HS-27A (cell line): ENCODE measurements around the gene CACNA2D3.

Experiments used
- DNase-seq: peaks from one replicate; pipeline ENCODE4 v3.0.0-alpha.2; 2012; ENCODE audit warnings: low read depth, missing footprints

The CACNA2D3 gene

DNA sequence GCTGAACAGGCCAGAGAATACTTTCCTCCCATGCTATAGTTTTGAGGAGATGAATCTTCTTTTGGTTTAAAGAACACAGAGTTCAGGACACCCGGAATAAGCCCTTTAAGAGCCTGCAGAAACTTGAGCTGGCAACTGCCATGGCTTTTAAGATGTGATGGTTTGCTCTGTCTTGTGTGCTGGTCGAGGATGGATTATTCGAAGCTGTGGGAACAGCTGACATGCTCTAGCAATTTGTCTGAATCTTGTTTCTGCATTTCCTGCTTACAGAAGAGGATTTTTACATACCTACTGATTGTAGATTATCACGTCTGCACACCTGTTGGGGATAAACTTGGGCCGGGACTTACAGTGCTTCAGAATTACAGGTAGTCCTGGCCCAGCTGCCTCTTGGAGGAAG is 408.6 kb downstream of the CACNA2D3 start:
- no peak for DNase-seq

DNA sequence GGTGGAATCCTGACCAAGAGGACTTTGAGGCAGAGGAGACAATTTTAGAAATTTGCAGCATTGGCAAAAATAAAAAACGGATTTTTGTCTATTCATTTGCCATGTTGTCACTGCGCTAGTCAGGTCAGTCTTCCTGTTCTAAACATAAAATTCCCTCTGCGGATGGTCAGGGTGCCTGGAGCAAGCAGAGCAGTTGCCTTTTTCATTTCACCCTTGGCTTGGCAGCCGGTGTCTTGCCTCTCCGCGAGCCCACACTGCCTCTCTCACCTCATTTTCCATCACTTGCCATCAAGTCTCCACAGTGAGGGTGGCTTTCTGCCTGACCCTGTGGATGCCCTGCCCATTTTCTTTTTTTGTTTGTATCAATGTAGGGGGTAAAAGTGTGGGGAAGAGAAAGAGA is 409.4 kb downstream of the CACNA2D3 start:
- DNase-seq, result no peak

DNA sequence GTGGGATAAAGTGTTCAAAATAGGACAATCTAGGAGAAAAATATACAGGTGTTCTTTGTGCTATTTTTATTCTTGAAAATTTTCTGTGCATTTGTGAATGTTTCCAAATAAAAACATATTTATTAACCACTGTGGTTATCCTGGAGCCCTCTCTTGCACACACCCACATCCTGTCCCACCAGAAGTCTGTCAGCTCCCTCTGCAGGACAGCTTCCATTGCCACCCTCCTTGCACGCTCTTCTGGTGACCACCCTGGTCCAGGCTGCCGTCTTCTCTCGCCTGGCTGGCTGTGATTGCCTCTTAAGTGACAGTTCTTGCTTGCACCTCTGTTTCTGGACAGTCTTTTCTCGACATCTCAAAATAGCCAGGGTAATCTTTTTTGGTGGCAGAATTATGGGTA is 411.5 kb downstream of the CACNA2D3 start:
- DNase-seq, result no peak

DNA sequence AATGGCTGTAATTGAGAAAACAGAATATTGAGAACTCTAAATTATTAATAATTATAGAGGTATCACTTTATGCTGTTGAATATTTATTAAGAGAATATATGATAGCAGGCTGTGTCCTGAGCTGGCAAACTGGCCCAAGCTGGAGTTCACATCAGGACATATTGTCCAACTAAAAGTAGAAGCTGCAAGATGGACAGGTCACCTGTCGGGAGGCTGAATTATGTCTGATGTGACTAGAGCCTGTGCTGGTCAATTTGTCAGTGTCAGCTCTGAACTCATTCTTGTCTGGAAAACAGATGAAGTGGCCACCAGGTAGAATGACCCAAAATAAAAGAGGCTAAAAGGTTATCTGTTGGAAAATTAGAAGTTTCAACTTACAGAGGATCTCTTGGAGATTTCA is 413.3 kb downstream of the CACNA2D3 start:
- no peak for DNase-seq

DNA sequence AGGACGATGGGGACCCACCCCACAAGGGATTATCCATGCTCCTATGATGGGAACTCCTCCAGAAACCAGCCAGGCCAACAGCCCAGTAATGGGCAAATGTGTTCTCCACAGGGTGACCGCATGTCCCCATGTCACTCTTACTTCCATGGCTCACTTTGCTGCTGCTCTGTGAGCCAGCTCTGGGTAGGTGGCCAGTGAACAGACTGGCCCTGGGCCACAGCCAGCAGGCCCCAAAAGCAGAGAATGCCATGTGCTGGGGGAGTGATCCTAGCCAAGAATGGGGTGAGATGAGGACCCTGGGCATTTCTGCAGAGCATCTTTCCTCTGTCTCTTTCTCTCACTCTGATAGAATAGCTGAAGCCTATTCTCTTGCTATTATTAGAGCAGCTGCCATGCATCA is 414.1 kb downstream of the CACNA2D3 start:
- DNase-seq, result no peak

DNA sequence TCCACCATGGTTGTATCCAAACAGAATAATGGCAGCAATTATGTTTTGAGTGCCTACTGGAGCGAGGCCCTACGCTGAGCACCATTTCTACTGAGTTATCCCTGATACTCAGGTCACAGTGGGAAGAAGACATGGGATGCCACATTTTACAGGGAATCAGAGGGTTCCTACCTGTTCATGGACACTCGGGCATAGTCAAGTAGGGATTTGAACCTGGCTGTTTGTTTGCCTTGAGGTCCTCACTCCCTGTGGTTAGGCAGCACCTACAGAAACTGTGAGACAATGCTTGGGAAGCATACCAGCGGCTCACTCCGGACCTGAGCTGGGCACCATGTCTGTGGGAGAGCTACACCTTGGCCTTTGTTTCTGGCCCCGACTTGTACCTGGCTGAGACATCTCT is 415.2 kb downstream of the CACNA2D3 start:
- no peak for DNase-seq

DNA sequence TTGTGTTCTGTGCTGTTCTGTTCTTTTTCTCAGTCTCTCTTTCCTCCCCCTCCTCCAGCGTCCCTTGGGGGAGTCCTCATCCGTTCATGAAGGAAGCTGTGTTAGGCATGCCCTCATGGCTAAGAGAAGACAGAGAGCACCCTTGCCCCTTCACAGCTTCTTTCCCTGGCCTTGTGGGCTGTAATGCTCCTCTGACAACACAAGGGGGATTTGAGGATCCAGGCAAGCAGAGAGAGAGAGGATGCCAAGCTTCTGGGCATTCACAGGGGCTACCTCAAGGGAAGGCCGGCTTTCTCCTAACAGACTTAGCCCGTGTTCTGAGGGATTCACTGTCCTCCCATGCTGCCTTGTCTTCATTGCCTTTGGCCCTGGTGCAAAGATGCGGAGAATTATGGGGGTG is 416.0 kb downstream of the CACNA2D3 start:
- DNase-seq, result no peak

DNA sequence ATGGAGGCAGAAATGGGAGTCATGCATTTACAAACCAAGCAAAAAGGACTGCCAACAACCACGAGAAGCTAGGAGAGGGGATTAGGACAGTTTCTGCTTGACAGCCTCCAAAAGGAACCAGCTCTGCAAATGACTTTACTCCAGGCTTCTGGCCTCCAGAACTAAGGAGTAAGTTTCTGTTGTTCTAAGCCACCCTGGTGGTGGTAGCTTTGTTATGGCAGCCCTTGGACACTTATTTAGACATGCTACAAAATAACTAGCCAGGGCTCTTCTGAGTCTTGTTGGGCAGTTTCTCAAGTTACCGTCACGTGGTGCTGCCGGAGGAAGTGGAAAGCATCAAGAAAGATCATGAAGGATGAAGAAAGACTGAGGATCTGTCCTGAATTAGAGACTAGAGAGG is 419.0 kb downstream of the CACNA2D3 start:
- DNase-seq, result no peak

DNA sequence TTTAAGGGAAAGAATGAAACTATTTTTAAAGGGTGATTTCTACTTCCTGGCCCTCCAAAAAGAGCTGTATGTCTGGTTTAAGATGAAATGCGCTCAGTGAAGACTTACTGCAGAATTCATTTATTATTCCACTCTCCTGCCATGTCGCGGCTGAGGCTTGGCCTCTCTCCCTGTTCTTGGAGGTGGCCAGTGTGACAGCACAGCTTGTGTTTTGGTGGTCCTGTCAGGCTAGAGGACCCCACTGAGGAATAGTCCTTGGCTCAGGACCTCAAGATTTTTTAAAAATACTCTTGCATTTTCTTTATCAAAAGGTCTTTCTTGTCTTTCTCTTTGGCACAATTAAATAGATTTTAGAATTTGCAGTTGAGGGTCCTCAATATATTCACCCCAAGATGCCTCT is 421.1 kb downstream of the CACNA2D3 start:
- no peak for DNase-seq

DNA sequence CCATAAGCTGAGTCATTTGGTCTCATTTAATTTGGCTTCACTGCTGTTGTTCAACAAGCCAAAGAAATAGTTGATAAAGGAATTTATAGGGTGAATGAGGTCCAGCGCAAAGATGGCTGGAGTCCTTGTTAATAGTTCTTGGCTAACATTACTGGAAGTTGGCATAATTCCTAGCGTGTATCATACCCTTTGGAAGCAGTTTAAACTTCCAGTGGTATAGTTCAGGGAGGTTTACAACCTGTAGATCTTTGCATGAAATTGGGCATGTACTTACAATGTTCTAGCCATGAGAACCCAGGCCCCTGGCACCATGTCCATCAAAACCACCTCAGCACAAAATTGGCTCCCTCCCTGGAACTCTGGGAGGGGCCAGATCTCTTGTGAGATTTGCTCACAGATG is 424.7 kb downstream of the CACNA2D3 start:
- no peak for DNase-seq

DNA sequence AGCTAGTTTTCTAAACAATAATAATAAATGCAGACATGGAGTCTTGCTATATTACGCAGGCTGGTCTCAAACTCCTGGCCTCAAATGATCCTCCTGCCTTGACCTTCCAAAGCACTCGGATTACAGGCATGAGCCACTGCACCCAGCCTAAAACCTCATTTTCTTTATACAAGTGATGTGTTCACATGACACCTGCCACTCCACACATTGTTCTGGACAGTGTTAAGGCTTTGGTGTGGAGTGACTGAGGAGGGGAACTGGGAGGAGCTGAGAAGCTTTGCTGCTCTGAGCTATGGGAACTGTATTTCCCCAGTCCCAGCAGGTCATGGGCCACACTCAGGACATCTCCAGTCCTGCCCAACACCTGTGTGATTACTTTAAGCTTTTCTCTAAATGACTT is 425.5 kb downstream of the CACNA2D3 start:
- DNase-seq, result no peak

DNA sequence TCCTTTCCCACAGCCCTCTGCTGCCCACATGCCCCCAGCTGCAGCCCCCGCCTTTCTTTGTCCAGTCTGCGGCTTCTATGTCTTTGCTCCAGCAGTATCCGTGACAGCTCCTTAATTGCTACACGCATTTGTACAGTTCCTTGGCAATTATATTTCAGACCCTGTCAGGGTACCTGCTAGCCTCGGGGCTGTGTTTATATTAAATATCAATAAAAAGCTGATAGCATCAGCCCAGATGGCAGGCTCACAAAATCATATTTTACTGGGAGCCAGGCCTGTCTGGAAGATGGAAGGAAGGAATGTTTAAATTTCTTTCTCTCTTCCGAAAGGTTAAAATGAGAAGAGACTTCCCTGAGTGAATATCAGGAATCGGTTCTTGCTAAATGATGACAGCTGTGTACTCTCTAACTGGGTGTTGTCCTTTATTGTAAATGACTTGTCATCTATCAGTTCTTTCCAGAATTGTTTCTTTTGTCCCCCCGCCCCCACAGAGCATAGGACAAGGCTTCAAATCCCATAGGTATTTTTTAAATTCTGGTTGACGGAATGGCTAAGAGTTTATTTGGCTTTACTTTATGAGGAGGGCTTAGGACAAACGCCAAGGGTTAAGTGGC is 427.4 kb downstream of the CACNA2D3 start:
- DNase-seq, result no peak

DNA sequence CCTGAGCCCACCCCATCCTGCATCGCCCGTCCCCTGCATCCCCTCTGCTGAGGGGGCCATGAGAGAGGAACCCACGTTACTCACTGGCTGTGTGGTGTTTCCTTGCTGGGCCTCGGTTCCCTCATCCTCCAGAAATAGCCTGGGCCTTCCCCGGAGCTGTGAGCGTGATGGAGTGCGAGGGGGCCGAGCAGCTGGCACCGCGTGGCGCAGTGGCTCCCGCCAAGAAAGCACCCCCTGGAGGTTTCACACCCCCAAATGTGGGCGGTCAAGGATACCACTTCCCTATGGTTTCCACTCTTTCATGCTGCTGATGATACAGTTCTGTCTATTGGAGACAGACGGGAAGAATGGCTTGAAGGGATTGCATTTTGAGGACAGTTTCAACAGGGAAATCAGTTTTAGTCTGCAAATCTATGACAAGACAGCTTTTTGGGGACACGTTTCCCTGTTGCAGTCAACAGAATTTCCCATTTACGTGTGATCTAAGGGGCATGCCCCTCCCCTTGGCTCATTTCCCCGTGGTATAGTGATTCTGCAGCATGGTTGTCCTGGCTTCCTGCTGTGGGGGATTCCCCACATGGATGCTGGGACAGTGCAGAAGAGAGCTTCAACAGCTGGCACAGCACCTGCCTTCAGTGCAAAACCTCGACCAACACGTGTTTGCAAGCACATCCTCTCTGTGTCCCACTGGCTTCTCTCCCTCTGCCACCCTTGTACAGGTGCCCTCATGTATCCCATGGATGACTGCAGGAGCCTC is 428.0 kb downstream of the CACNA2D3 start:
- DNase-seq, result no peak

DNA sequence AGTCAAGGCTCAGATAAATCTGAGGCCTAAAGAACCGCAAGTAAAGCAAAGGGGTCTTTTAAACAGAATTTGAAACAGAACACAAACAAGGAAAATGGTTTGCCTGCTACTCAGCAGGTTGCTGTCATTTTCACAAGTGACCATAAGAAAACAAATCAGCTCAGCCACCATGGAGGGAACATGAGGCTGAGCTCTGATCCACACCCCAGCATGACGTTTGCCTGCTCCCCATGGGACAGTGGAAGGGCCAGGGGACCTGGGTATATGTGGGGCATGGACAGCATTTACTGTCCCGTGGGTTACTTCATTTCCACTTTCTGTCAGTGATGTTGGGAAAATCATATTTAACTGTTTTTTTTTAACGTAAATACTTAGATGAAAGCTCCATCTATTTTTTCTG is 434.3 kb downstream of the CACNA2D3 start:
- DNase-seq, result no peak

DNA sequence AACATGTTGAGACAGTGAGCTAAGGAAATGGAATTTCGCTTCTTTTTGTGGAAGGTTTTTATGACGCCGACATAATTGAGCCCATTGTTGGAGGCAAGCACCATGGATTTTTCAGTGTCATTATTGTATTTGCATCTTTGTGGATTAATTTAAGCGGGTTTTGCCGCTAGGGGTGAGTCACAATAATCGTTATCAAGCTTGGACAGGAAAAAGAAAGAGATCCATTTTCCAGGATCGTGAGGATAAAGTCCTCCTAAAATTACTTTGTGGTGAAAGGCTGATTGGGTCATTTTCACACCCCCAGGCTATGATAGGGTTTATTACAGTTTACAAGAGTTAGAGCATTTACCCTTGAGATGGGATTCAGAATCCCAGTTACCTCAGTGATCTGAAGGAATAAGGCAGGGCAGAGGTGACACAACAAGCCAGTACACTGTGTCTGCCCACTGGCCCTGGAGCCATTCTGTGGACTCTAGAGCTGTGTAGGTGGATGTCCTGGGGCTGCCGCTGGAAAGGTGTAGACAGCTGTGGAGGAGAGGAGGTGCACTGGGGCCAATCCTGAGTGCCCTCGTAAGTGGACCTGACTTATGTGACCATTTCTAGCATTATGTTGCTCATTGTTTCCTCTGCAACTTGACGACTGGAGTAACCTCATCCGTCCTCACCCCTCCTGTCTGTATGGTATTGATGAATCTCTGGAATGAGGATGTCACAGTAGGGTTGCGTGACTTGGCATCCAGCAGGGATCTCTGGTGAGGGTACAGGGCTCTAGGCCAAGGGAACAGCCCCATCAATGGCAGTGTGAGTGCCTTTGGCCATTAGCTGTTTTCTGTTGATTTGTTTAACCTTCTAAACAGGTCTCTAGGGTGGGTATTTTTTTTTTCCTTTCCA is 435.4 kb downstream of the CACNA2D3 start:
- no peak for DNase-seq

DNA sequence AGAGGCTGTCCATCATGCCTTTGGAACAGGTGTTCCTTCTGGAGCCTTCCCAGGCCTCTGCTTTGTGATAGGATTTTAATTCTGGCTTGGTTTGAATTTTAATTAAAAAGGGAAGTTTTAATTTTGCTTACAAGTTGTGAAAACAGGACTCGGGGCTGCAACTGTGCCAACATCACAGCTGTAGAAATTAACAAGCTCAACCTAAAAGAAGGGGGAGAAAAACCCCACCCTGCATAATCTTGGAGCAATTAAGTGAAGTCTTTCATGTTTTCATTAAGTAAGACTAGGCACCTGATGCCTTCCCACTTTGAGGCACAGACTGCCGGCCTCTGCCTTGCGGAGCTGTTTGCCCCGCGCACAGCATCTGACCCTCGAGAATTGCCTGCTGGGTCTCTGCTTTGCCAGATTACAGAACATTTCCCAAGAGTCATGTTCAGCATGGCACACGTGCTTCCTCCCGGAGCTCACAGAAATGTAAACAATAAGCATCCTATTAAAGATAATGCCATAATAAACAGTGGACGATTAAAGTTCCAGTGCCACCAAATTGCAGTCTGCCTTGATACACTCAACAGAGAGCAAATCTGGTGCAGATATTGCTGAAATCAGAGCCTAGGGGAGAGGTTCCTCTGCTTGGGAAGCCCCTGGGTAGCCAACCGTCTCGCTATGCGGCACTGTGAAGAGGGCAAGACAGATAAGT is 441.3 kb downstream of the CACNA2D3 start:
- no peak for DNase-seq

DNA sequence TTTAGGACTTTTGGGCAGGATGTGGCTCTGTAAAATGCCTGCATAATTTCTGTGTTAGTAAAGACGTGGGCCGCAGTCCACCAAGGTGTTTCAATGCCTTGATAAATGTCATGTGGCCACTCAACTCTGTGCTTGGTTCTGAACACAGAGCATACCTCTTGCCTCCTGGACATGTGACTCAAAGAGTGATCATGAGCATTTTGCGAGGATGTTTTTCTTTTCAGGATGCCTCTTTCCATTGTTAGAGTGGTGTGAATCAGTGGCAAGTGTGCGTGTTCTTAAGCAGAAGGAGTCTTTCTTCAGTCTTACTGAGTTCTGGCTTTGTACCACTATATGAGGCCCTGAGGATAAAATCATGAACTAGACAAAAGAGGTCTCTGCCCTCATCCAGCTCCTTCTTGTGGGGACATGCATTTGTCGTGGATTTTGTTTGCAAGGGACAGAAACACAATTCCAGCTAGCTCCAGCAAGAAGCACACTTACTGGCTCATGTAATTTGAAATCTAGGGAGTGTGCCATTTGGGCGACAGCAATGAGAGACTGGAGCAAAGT is 442.1 kb downstream of the CACNA2D3 start:
- no peak for DNase-seq

DNA sequence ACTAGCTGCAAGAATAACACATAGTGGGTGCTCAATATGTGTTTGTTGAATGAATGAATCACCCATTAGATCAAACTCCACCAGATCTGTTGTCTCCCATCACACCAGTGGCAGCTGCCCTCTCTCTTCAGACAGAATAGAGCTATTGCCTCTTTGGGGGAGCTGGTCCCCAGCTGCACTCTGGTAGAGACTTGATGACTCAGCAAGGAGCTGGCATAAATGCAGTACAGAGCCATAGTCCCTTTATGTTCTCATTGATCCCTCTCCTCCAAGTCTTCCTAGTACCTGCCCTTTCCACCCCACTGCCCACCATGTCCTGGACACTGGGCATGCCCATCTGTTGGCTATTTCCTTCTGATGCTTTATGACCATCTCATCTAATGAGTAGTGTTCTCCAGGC is 443.6 kb downstream of the CACNA2D3 start:
- DNase-seq, result no peak

DNA sequence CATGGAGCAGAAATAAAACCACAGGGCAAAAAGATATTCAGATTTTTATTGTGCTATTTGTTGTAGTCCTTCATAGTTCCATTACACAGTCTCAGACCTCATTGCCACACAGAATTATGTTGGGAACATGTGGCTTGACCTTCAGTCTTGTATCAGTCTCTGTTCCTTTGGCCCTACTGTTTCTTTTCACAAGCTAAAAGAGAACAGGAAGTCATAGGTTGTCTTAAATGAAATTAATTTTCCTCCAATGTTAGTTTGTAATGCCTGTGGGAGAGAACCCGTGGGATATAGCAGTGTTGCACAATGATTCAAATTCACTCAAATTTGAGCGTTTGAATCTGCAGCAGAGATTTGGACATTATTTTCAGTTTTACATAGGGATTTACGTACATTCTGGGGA is 445.6 kb downstream of the CACNA2D3 start:
- no peak for DNase-seq

DNA sequence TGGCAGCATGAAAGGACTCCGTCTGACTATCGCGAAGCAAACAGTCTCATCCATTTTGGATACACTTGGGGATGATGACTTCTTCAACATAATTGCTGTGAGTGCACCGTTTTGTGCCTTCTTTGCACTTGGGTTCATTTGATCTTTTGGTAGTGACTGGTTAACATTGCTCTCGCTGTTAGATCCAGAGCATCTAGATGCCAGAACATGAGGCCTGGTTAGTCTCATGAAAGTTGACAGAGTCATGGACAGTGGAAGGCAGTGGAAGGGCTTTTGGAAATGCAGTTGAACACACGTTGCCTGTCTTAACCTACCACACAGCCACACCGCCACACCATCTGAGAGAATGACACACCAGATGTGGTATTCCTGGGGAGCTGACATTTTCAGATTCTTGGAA is 447.7 kb downstream of the CACNA2D3 start:
- DNase-seq, result no peak

DNA sequence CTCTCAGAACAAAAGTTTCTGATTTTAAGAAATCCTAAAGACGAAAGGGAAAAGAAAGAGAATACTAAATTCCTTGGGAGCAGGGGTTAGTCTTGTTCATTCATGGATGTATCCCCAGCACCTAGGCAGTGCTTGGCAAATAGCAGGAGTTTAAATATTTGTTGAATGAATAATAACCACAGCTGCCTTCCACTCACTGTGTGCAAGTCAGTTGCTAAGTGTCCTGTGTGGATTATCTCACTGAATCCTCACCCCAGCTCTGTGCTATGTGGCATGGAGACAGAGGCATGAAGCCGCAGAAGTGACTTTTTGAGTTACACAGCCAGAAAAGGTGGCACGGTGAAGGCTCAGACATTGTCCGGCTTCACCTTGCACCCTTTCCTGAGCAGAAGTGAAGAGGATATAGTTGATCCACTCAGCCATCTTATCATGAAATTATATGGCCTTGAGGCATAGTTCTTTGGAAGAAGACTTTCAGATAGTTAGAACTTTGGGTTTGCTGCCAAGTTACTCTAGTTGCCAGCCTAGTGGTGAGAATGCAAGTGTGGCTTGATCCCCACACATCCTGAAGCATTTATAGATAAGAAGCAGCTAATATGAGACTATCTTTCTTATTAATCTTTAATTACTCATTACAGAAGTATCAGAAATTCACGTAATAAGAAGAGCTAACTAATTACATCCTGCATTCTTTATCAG is 450.0 kb downstream of the CACNA2D3 start:
- DNase-seq, result no peak

DNA sequence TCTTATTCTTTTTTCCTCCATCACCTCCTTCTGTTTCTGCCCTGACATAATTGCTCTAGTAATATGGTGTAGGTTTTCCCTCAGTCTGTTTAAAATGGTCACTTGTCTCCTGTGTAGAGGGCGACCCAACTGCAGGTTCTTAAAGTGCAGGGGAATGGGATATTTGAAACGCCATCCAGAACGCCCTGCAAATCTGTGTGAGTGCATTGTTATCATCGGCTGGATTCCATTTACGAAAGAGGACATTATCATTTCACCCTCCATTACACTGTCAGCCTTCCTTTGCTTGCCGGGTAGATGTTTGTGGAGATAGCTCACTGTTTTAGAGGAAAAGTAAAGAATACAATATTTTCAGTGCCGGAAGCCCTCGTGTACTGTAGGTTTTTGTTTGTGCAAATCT is 451.5 kb downstream of the CACNA2D3 start:
- DNase-seq, result no peak
